Activated gamma-delta T cell treated with Interleukin-2 at 50 U/mL for 16 hours (primary cell): ENCODE data around the gene EVX1.

ENCODE experiments used
- DNase-seq: peaks from one replicate; pipeline ENCODE4 v3.0.0-alpha.2; 2020

The EVX1 gene

DNA sequence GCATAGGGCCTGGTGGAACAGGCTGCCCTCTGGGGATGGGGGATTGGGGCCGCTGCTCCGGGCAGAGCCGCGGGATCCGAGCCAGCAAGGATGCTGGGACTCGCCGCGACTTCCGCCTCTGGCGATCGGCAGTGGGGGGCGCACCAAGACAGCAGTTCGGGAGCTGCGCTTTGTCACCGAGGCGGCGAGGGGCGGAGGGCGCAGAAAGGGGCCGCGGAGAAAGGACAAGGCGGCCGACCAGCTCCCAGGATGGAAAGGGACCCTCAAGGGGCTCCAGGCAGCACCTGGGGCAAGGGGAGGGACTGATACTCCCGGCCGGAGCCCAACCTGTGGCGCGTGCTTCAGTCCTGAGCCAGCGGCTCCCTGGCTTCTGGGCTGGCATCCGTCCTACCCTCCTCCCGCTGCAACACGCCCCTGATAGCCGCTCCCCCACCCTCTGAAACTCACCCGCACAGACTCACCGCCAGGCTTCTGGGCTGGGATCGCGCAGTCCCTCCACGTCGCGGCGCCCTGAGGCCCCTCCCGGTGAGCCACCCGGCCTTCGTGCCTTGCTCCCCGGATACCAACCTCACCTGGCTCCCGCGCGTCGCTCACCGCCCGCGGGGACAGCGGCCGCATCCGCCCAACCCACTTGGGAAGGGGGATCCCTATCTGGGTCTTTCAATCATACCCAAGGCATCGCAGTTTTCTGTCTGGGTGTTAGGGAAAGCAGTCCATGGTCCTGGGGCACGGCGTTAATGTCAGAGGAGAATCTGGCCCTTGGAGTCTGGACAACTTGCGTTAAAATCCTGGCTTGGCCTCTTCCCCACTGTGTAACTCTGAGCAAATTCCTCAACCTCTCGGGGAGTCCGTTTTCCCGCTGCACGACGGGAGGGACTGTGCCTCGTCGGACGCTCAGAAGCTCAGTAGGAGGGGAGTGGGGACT, 7.0 kb upstream of the EVX1 start:
- DNase-seq, result no peak

DNA sequence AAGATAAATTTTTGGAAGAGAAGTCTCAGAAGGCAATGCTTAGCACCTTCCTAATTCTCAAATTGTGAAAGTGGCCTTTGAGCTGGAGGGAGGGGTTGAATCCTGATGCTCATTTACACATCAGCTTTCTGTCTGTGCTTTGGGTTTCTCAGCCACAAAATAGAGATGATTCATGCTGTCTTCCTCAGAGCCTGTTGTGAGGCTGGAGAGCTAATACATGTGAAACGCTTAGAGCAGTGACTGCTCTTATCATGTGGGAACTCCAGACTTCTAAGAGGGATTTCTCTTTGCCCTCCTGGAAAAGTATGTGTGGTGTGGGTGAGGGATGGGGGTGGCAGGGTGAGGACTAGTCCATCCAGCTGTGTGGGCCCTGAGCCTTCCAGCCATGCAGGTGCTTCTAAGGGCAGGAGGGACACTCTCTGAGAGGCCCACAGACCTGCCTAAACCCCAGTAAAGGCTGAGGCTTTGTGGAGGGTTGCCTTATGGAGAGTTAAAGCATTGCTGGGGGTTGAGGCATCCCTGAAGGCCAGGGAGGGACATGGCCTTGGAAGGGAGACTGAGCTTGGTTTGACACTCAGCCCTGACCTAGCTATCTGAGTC, 4.8 kb upstream of the EVX1 start:
- DNase-seq, result no peak

GRCh38 chr7:27238979-27239386, 3.6 kb upstream of the EVX1 start:
- DNase-seq, result no peak

DNA sequence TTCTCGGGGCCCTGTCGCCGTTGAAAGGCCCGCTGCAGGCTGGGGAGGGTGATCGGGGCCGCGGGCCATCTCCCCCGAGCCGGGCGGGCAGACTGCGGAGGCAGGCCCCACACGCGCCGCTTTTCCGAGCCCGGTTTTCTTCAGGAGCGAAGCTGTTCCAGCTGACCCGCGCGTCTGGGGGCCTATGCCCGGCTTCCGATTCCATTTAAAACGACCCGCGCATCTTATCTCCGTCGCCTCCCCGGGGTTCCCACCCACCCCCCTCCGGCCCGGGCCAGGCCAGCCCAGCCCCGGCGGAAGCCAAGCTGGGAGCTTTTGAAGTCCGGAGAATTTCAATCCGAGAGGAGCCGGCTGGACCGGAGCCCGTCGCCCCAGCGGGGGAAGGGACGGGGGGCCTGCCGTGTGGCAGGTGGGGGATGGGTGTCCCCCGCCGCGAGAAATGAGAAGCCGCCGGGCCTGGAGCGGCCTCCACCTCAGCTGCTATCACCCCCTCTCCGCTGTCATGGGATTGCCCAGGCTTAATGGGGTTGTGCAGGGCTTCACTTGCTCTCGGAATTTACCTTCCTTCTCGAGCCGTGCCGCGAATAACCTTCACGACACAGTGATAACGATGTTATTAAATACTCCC, 3.1 kb upstream of the EVX1 start:
- DNase-seq, result no peak

DNA sequence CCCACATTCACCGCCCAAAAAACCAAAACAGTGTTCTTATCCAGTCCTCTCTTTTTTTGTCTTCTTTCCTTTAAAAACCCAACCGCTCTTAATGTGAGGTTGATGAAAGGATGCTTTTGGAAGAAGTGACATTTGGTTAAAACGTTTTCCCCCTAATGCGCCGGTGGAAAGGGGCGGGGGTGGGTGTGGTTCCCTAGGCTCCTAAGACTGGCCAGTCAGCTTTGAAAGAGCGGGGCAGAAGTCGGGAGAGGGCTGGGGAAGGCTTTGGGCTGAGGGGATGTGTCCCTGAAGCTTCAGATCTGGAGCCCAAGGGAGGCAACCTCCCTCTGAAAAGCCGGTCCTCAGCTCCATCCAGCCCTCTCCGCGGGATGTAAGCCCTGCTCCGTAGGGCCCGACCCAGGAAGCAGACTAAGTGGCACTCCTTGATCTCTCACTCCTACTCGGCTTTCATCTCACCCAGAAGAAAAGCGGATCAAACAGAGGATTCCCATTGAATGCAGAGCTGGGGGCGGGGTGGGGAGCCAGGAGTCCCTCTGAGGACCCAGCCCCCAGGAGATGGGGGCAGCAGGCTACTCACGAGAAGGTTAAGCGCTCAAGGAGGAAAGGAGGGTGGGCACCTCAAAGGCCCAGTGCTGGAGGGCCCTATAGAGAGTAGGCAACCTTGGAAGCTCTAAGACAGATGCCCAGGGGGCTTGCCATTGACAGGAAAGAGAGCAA, 2.4 kb upstream of the EVX1 start:
- no peak for DNase-seq

DNA sequence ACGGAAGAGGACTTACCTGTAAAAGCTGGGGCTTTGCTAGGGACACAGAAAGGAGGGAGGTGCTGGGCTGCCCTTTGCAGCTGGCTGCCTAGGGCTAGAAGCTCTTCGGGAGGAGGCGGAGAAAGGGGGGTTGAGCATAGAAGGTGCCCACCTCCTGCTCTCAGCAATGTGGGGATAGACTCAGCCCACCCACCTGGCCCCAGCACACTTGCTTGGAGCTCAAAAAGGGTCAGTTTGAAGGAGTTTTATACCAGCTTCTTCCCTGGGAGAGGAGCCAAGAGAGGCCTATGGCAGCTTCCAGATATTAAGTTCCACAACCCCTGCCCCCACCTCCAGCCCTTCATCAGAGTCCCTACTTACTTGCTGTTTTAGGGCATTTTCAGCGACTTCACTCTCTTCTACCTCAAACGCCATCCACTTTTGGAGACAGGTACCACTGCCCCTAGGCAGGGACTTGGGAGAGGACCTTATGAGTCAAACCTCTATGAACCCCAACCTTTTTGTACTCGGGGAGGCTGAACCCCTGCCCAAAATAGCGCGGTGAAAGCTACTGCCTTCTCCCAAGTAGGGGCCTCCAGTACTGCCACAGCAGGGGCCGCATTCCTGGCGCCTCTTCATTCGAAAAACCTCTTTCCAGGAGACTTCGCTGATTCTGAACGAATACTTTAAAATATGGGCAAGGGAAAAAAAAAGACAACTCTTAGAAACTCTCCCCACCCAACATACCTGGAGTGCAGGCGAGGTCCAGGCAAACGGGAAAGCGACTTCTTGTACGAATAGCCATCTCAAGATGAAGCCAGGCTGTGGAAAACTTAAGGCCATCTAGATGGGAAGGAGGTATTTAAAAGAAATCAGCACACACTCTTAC, 1.2 kb upstream of the EVX1 start:
- DNase-seq, result no peak

DNA sequence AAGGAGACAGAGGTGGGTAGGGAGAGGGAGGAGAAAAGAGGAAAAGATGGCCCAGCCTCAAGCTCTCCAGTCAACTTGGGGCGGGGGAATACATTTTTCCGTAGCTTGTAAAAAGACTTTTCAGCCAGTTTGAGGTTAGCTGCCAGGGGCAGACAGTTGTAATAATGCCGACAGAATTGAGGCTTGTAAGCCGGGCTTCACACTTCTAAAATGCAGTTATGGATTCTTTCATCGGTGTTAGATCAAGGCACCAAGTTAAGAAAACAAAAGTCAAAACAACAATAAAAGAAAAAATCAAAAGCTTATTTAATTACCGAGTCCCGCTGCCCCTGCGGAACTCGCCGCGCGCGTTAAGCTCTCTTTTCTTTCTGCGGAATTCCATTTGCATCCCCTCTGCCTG, 448 bp upstream of the EVX1 start:
- no peak for DNase-seq

- no peak for DNase-seq
Observed at GRCh38 chr7:27243340-27244163, 950 bp downstream of the EVX1 start.

- DNase-seq, result no peak
Observed at GRCh38 chr7:27244488-27245123, 2.0 kb downstream of the EVX1 start.

DNA sequence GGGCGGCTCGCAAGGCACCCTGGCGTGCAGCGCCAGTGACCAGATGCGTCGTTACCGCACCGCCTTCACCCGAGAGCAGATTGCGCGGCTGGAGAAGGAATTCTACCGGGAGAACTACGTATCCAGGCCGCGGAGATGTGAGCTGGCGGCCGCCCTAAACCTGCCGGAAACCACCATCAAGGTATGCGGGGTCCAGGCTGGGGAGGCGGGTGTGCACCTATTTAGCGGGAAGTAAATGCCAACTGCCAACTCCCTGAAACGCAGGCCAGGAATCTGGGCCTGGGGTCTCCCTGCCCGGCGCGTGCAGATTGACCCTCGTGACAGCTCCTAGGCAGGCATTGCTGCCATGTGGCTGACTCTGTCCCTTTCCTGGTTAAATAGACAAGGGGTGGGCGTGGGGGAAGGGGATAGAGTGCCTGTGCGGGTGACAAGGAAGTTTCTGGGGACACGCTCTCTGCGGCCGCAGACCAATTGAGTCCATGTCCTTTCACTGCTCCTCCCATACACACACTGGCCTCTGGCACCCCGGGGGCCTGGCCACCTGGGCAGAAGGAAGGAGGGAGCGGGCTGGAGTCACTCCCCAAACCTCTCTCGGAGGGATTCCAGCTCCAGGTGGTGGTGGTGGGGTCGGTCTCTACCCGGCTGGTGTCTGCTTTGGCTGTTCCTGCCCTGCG, 2.7 kb downstream of the EVX1 start:
- no peak for DNase-seq

- no peak for DNase-seq
Observed at GRCh38 chr7:27245798-27246691, 3.4 kb downstream of the EVX1 start.

GRCh38 chr7:27247000-27247399, 4.4 kb downstream of the EVX1 start:
- no peak for DNase-seq

GRCh38 chr7:27247452-27248426, 5.1 kb downstream of the EVX1 start:
- DNase-seq, result no peak

DNA sequence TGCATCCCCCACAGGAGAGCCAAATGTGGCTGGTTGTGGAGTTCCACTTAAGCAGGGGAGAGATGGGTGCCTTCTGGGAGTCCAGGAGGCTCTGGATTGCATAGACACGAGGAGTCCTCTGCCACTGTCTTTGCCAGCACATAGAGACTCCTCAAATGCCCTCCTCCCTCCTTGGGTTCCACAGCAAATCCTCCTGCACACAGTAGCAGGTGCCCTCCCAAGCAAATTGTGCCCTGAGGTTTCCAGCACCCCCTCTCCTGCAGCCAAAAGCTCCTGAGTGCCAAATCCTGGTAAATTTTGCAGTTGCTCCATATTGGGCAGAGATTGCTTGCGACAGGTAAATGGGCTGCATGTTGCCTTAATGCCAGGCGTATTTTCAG, 5.8 kb downstream of the EVX1 start:
- no peak for DNase-seq

DNA sequence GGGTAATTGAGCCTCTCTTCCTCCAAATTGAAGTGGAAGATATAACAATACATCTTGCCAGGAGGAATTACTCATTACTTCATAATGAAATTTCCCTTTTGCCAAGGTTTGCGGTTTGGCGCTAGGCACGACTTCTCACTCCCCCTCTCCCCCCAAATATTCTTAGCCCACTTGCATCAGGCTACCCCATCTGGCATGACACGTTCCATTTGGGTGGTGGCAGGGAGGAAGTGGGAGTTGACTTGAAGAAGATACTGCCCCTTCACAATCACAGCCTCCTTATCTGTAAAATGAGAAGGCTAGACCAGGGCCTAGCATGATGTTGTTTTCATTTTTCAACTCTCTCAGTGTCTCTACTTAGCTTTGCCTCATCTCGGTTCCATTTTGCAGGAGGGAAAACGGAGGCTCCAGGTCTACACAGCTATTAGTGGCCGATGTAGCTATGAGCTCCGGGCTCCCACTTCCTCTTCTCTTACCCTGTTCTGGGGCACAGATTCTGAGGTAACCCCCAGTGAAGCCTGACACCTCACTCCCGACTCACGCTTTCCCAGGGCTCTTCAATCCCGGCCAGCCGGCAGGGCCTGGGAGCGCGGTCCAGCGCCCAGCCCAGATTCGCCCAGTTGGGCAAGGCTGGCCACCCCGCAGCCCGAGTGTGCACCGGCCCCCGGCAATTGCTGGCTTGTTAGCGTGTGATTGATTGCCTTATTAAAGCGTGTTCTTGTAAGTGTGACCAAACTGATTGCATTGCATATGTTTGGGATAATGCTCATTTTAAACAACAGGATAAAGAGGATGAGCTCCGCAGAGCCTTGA, 6.5 kb downstream of the EVX1 start:
- no peak for DNase-seq

DNA sequence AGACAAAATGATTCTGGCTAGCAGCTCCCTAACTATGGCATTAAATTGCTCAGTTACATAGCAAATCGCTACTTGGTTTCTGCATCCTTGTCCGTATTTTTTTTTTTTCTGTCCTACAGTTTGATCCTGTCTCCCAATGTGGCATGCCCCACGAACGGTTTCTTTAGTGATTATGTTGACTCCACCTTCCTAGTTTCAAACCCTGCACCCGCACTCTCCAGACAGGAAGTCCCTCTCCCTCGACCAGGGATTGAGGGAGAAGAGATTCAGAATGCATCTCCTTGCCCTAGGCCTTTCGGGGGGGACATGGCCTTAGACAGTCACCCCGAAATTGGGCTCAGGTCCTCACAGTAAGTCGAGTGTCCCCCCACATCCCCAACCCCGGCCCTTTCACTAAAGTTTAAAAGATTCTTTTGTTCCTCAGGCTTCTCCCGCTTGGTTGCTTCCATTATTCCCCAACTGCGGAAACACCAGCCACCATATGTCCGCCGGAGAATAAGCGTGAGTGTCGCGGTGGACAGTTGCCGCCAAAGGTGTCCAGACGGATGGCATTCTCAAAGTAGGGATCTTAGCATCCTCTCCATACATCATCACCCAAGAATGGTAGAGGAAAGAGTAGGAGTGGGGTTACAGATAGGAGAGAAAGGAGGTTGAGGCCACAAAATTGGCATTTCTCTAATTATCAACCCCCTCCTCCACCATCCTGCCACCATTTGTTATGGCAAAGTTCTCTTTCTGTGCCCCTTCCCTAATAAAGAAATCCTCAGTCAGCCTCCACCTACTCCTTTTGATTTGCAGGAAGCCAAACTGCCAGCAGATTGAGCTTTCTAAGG, 7.3 kb downstream of the EVX1 start:
- DNase-seq, result no peak
